Adrenal gland (tissue), 12 donors: ENCODE results near the gene SERPINA6. TPM values are rescaled to one million over a fixed set of nuclear protein-coding genes. Genes with fewer than 3 reads are reported as not detected.

ENCODE experiments used
- DNase-seq, 7 donors: peaks; one replicate each; pipeline ENCODE4 v3.0.0-alpha.2; 2019 to 2020
- H3K27ac ChIP-seq, 5 donors: fragments of 200-600 bp; sonication (generic) in 4 of 5; 1 replicate in 3 of 5; 2 replicates in 2 of 5; pipeline versions ENCODE4 v1.5.1 to v1.8.0; 2016 to 2020; ENCODE audit warnings: mild to moderate bottlenecking in 1 of 5
- H3K27me3 ChIP-seq: fragments of 200-600 bp; 2 replicates; pipeline ENCODE4 v1.8.0; 2021
- H3K36me3 ChIP-seq, 2 donors: fragments of 200-600 bp; replicated peaks in 1 of 2; 1 replicate in 1 of 2; 2 replicates in 1 of 2; pipeline versions ENCODE4 v1.5.1 to v1.8.0; 2018 to 2022
- H3K4me1 ChIP-seq, 2 donors: fragments of 200-600 bp; replicated peaks in 1 of 2; 1 replicate in 1 of 2; 2 replicates in 1 of 2; pipeline versions ENCODE4 v1.5.1 to v1.8.0; 2018 to 2021
- H3K4me3 ChIP-seq, 4 donors: fragments of 200-600 bp; sonication (generic) in 3 of 4; one replicate each; pipeline ENCODE4 v1.5.1; 2016 to 2018
- H3K9me3 ChIP-seq, 3 donors: fragments of 200-600 bp; sonication (generic) in 1 of 3; replicated peaks in 1 of 3; 1 replicate in 2 of 3; 2 replicates in 1 of 3; pipeline versions ENCODE4 v1.5.1 to v1.8.0; 2016 to 2021
- CTCF ChIP-seq, 6 experiments: fragments of 450-650 bp in 4 of 6; fragments of 200-600 bp in 2 of 6; sonication (generic) in 1 of 6; IDR thresholded peaks; 1 replicate in 5 of 6; 2 replicates in 1 of 6; pipeline versions ENCODE4 v1.5.1 to v1.8.0; 2016 to 2021; ENCODE audit warnings: antibody characterized with exemption in 6 of 6, mild to moderate bottlenecking in 2 of 6, moderate library complexity in 1 of 6
- POLR2A ChIP-seq, 2 donors: fragments of 450-650 bp; IDR thresholded peaks; one replicate each; pipeline ENCODE4 v1.6.1; 2017; ENCODE audit warnings: antibody characterized with exemption in 2 of 2, mild to moderate bottlenecking in 2 of 2, moderate library complexity in 1 of 2
- WGBS, 4 donors: extraction: QIAGEN DNeasy Blood & Tissue Kit in 2 of 4; methylation state at CpG; one replicate each; pipeline versions ENCODE4 v1.1.5 to v1.1.7; 2013 to 2017; 5-methylcytosine and 5-hydroxymethylcytosine counted together
- intact Hi-C, 2 donors: fragments of 100-400 bp; cut with DNase I; formaldehyde crosslinking; loops; one replicate each; pipeline versions ENCODE4 v1.14.1 to v1.15.0; 2022 to 2023
- polyA plus RNA-seq, 3 donors: library from polyadenylated mRNA; stranded (reverse); fragments of 200-250 nt in 2 of 3; fragments of 350-450 nt in 1 of 3; fragmentation: Illumina TruSeq in 1 of 3; extraction: RNeasy Lipid Tissue Mini Kit (QIAGEN cat#74804) in 1 of 3; gene quantifications; one replicate each; pipeline ENCODE4 v1.2.3, GENCODE V29; 2013 to 2014
- total RNA-seq, 9 donors: library from RNA; depleted of rRNA in 4 of 9; stranded (reverse); fragments of >200 nt in 4 of 9; fragments of 120-200 nt in 1 of 9; fragmentation: NEBNext Ultra II Directional in 1 of 9; extraction: Animal tissue kit (Norgen Biotek cat#: 25700) in 1 of 9; gene quantifications; one replicate each; pipeline versions ENCODE4 v1.1.0 to v1.2.4, GENCODE V29; 2013 to 2023
- donor health status: healthy with polysubstance abuse.
- donor health status: Bipolar disorder and iron deficiency.
- donor health status: DM: yes; HTN: yes; CAD: no.
- donor health status: DM: no; HTN: no; CAD: no.
- donor health status: DM: no; HTN: no; CAD: no.
- donor health status: DM: yes; HTN: yes; CAD: no.

SERPINA6 gene
- total and polyA plus RNA-seq, 12 donors, result 0.09 TPM; not detected in 11

GRCh38 chr14:94362614-94363133, 39.5 kb upstream of the SERPINA6 start:
- TF ChIP-seq CTCF (IDR thresholded peaks at IDR 0.05), result no peak
- TF ChIP-seq POLR2A (IDR thresholded peaks at IDR 0.05), result no peak
- WGBS, 4 donors, result 75 to 82% (median 79%) methylated on average over 5 to 8 of the region's 8 CpGs

GRCh38 chr14:94361682-94362081, 38.5 kb upstream of the SERPINA6 start:
- Histone ChIP-seq H3K27ac (no peak overlapping the region), H3K4me1 (no peaks in the 10 kb centered on the region), H3K9me3 (no peaks in the 10 kb centered on the region), H3K36me3 (no peaks in the 10 kb centered on the region), H3K27me3 (no peaks in the 10 kb centered on the region), H3K4me3 (no peak overlapping the region)
- no peak for DNase-seq
- TF ChIP-seq CTCF (IDR thresholded peaks at IDR 0.05) (no peak), POLR2A (IDR thresholded peaks at IDR 0.05) (no peak)
- 74 to 96% (median 91%) methylated on average over 3 to 6 of the region's 7 CpGs for WGBS, 4 donors
- intact Hi-C loops, result no loop called here

More at GRCh38 chr14:94362614-94363133, 39.5 kb upstream of the SERPINA6 start:
- no peak for DNase-seq
- Histone ChIP-seq H3K4me3 (no peak overlapping the region), H3K36me3 (no peaks in the 10 kb centered on the region), H3K4me1 (no peaks in the 10 kb centered on the region), H3K27me3 (no peaks in the 10 kb centered on the region), H3K27ac (no peak overlapping the region), H3K9me3 (no peaks in the 10 kb centered on the region)
- intact Hi-C loops, result no loop called here

- intact Hi-C loops, result no loop called here
- no peaks in the 10 kb centered on the region for H3K27me3 ChIP-seq
- no peak for DNase-seq
- no peak for TF ChIP-seq POLR2A (IDR thresholded peaks at IDR 0.05)
- no peak for TF ChIP-seq CTCF (IDR thresholded peaks at IDR 0.05)
- H3K36me3 ChIP-seq, result no peaks in the 10 kb centered on the region
- H3K27ac ChIP-seq, result no peak overlapping the region
- WGBS, 4 donors, result 47 to 73% (median 66%) methylated on average over 2 to 7 of the region's 7 CpGs
- H3K4me3 ChIP-seq, result no peak overlapping the region
- no peaks in the 10 kb centered on the region for H3K9me3 ChIP-seq
- no peaks in the 10 kb centered on the region for H3K4me1 ChIP-seq
Measured at GRCh38 chr14:94360945-94361565, 37.9 kb upstream of the SERPINA6 start.

DNA sequence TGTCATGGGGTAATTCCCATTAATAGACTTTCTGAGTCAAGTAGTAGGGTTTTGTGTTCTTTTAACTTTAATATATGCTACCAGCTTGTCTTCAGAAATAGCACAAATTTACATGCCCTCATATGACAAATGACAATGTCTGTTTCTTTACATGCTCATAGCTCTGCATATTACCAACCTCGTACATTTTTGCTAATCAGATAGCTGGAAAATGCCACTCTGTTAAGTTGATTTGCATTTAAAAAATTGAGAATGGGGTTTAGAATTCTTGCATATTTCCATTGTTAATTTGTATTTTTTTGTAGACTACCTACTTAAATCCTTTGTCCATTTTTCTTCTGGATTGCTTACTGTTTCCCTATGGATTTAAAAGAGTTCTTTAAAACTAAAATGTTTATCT, 34.0 kb upstream of the SERPINA6 start:
- 54 to 63% (median 57%) methylated on average over 1 of the region's 1 CpG for WGBS, 4 donors
- H3K4me3 ChIP-seq, result no peak overlapping the region
- DNase-seq, result no peak
- H3K36me3 ChIP-seq, result no peaks in the 10 kb centered on the region
- H3K9me3 ChIP-seq, result no peaks in the 10 kb centered on the region
- intact Hi-C loops, result no loop called here
- H3K27me3 ChIP-seq, result no peaks in the 10 kb centered on the region
- no peak overlapping the region for H3K27ac ChIP-seq
- no peak for TF ChIP-seq POLR2A (IDR thresholded peaks at IDR 0.05)
- TF ChIP-seq CTCF (IDR thresholded peaks at IDR 0.05), result no peak
- no peaks in the 10 kb centered on the region for H3K4me1 ChIP-seq
